Natural killer cell (primary cell): ENCODE measurements around the gene ASXL3. TPM values are rescaled to one million over a fixed set of nuclear protein-coding genes. Genes with fewer than 3 reads are reported as not detected.

Experiments used
- ATAC-seq, 3 donors: fragments of 150-1000 bp in 2 of 3; fragments of 200-7000 bp in 1 of 3; cut with Tn5 transposase; 1 replicate in 1 of 3; 2 replicates in 2 of 3; pipeline ENCODE4 v1.10.0; 2021; ENCODE audit warnings: mild to moderate bottlenecking in 2 of 3, moderate library complexity in 2 of 3
- DNase-seq, 2 donors: peaks; one replicate each; pipeline versions ENCODE4 v3.0.0 to v3.0.0-alpha.2; 2013 to 2021; ENCODE audit warnings: mixed read lengths in 1 of 2
- H3K27ac ChIP-seq: one replicate; pipeline ENCODE4 v1.5.1; 2013; ENCODE audit warnings: mild to moderate bottlenecking, low read length
- H3K27me3 ChIP-seq: one replicate; pipeline ENCODE4 v1.6.1; 2013; ENCODE audit warnings: low read length; ENCODE audit not compliant: control insufficient read depth, insufficient read depth
- H3K36me3 ChIP-seq: one replicate; pipeline ENCODE4 v1.6.1; 2013; ENCODE audit warnings: low read length; ENCODE audit not compliant: control insufficient read depth, insufficient read depth
- H3K4me1 ChIP-seq: one replicate; pipeline ENCODE4 v1.6.1; 2013; ENCODE audit warnings: low read length; ENCODE audit not compliant: control insufficient read depth, insufficient read depth
- H3K4me3 ChIP-seq: one replicate; pipeline ENCODE4 v1.5.1; 2013; ENCODE audit warnings: low read length
- H3K9me3 ChIP-seq: one replicate; pipeline ENCODE4 v1.6.1; 2013; ENCODE audit warnings: low read length; ENCODE audit not compliant: control insufficient read depth, insufficient read depth
- H3K27ac Mint-ChIP-seq, 2 donors: one replicate each; pipeline ENCODE4 v1.8.0; 2022; ENCODE audit warnings: mild to moderate bottlenecking in 2 of 2, mixed read lengths in 2 of 2, moderate library complexity in 1 of 2
- H3K27me3 Mint-ChIP-seq, 2 donors: one replicate each; pipeline ENCODE4 v1.8.0; 2022; ENCODE audit warnings: low read depth in 2 of 2, mixed read lengths in 2 of 2
- H3K36me3 Mint-ChIP-seq: one replicate; pipeline ENCODE4 v1.8.0; 2022; ENCODE audit warnings: mixed read lengths
- H3K4me1 Mint-ChIP-seq, 2 donors: one replicate each; pipeline ENCODE4 v1.8.0; 2022; ENCODE audit warnings: mixed read lengths in 2 of 2
- H3K4me3 Mint-ChIP-seq: one replicate; pipeline ENCODE4 v1.8.0; 2022; ENCODE audit warnings: mild to moderate bottlenecking, moderate library complexity, mixed read lengths
- H3K9me3 Mint-ChIP-seq, 2 donors: one replicate each; pipeline ENCODE4 v1.8.0; 2022; ENCODE audit warnings: mixed read lengths in 2 of 2
- CTCF ChIP-seq: fragments of 200-600 bp; IDR thresholded peaks from one replicate; pipeline ENCODE4 v1.8.0; 2022; ENCODE audit warnings: antibody characterized with exemption
- WGBS: methylation state at CpG from one replicate; pipeline ENCODE4 v1.1.7; 2013; ENCODE audit warnings: missing lambda C conversion rate; ENCODE audit not compliant: insufficient coverage; 5-methylcytosine and 5-hydroxymethylcytosine counted together
- intact Hi-C: fragments of 100-400 bp; cut with micrococcal nuclease; formaldehyde crosslinking; loops from one replicate; pipeline ENCODE4 v1.14.2; 2022
- total RNA-seq, 4 donors: library from RNA; stranded (reverse); fragments of 120-200 nt in 1 of 4; gene quantifications; one replicate each; pipeline versions ENCODE4 v1.2.3 to v1.2.4, GENCODE V29; 2013 to 2022

The ASXL3 gene
- total RNA-seq, 3 donors from 2014 or later (not counting 1 experiment from before 2014, with no cell fraction given), result not detected

GRCh38 chr18:33653231-33653630, 75.2 kb downstream of the ASXL3 start:
- no peak overlapping the region for H3K4me3 Mint-ChIP-seq
- WGBS, result 82% methylated on average over 3 of the region's 3 CpGs
- no peaks in the 10 kb centered on the region for H3K36me3 Mint-ChIP-seq

GRCh38 chr18:33656889-33657448, 79.0 kb downstream of the ASXL3 start:
- Histone ChIP-seq H3K36me3 (no peaks in the 10 kb centered on the region), H3K27ac (no peak overlapping the region), H3K4me1 (no peaks in the 10 kb centered on the region), H3K4me3 (no peak overlapping the region), H3K27me3 (no peaks in the 10 kb centered on the region), H3K9me3 (no peaks in the 10 kb centered on the region)
- ATAC-seq, result no peak
- intact Hi-C loops, result no loop called here
- WGBS, result 84% methylated on average over 2 of the region's 2 CpGs
- Mint-ChIP-seq H3K27ac (no peak overlapping the region), H3K9me3 (peaks cover 4 to 8% of the 10 kb centered on the region in 2 donors), H3K4me3 (no peak overlapping the region), H3K4me1 (no peaks in the 10 kb centered on the region), H3K27me3 (no peaks in the 10 kb centered on the region), H3K36me3 (no peaks in the 10 kb centered on the region)
- no peak for DNase-seq
- TF ChIP-seq CTCF, result no peak

More at GRCh38 chr18:33653231-33653630, 75.2 kb downstream of the ASXL3 start:
- Histone ChIP-seq H3K27ac (no peak overlapping the region), H3K27me3 (no peaks in the 10 kb centered on the region), H3K9me3 (no peaks in the 10 kb centered on the region), H3K4me1 (no peaks in the 10 kb centered on the region), H3K36me3 (no peaks in the 10 kb centered on the region), H3K4me3 (no peak overlapping the region)
- Mint-ChIP-seq H3K9me3 (peaks cover 3 to 6% of the 10 kb centered on the region in 2 donors), H3K4me1 (no peaks in the 10 kb centered on the region), H3K27ac (no peak overlapping the region), H3K27me3 (no peaks in the 10 kb centered on the region)
- intact Hi-C loops, result no loop called here
- no peak for ATAC-seq
- no peak for DNase-seq
- no peak for TF ChIP-seq CTCF

GRCh38 chr18:33660696-33661310, 82.8 kb downstream of the ASXL3 start:
- Histone ChIP-seq H3K9me3 (no peaks in the 10 kb centered on the region), H3K4me1 (no peaks in the 10 kb centered on the region), H3K27ac (no peak overlapping the region), H3K4me3 (no peak overlapping the region), H3K27me3 (no peaks in the 10 kb centered on the region), H3K36me3 (no peaks in the 10 kb centered on the region)
- H3K27ac Mint-ChIP-seq, result no peak overlapping the region
- no peaks in the 10 kb centered on the region for H3K36me3 Mint-ChIP-seq
- H3K4me1 Mint-ChIP-seq, result no peaks in the 10 kb centered on the region
- H3K4me3 Mint-ChIP-seq, result no peak overlapping the region
- 70% methylated on average over 2 of the region's 2 CpGs for WGBS
- intact Hi-C loops, result no loop called here
- no peak for TF ChIP-seq CTCF
- H3K27me3 Mint-ChIP-seq, result no peaks in the 10 kb centered on the region
- ATAC-seq, result no peak
- DNase-seq, result no peak
- H3K9me3 Mint-ChIP-seq, result peaks cover 2% of the 10 kb centered on the region in 2 donors
